ENCODE data around the gene SETD6. TPM values are rescaled to one million over a fixed set of nuclear protein-coding genes. Genes with fewer than 3 reads are reported as not detected.

The SETD6 gene
- total RNA-seq, 4 donors from 2014 or later: 12.9 to 46.0 (median 18.0) TPM

DNA sequence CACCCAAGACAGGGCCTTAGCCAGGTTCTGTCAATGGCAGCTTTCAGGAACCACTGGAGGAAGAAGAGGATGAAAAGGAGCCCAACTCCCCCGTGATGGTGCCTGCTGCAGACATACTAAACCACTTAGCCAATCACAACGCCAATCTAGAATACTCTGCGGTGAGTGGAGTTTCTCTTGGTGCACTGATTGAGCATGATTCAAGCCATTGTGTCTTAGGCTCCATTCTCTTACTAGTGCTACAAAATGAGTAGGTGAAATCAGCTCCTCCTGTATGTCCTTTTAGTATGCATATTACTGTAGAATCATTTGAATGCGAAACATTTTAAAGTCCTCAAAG, 1.4 kb downstream of the SETD6 start:
- no peak for DNase-seq
- H3K36me3 ChIP-seq: peaks cover 15 to 53% (median 35%) of the 10 kb centered on the region in 3 donors
- intact Hi-C loops (cut with DNase I): no loop called here

DNA sequence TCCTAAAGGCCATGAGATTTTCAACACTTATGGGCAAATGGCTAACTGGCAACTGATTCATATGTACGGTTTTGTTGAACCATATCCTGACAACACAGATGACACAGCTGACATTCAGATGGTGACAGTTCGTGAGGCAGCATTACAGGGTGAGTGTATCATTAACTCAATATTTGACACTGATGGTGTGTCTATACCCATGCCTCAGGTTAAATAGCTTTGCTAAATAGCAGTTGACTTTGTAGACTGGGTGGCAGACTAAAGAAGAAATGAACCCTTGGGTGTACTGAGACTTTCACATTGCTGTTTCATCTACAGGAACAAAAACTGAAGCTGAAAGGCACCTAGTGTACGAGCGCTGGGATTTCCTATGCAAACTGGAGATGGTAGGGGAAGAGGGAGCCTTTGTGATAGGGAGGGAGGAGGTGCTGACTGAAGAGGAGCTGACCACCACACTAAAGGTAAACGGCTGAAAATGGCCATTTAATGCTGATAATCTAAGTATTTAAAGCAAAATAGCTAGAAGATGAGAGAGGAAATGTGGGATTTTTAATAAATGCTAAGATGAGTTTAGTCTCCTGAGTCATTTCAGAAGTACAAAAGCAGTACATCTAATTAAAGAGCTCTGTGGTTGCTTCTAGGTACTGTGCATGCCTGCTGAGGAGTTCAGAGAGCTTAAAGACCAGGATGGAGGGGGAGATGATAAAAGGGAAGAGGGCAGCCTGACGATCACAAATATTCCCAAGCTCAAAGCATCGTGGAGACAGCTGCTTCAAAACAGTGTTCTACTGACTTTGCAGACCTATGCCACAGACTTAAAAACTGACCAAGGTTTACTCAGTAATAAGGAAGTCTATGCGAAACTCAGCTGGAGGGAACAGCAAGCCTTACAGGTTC, 3.0 kb downstream of the SETD6 start:
- WGBS, 2 donors: 58 to 73% methylated on average over 8 of the region's 8 CpGs
- no peak for DNase-seq
- peaks cover 9 to 28% (median 14%) of the 10 kb centered on the region in 3 donors for H3K4me1 ChIP-seq
- H3K4me3 ChIP-seq: no peak overlapping the region
- no peak overlapping the region for H3K27ac ChIP-seq
- no peaks in the 10 kb centered on the region for H3K9me3 ChIP-seq
- TF ChIP-seq, protein P1, sequence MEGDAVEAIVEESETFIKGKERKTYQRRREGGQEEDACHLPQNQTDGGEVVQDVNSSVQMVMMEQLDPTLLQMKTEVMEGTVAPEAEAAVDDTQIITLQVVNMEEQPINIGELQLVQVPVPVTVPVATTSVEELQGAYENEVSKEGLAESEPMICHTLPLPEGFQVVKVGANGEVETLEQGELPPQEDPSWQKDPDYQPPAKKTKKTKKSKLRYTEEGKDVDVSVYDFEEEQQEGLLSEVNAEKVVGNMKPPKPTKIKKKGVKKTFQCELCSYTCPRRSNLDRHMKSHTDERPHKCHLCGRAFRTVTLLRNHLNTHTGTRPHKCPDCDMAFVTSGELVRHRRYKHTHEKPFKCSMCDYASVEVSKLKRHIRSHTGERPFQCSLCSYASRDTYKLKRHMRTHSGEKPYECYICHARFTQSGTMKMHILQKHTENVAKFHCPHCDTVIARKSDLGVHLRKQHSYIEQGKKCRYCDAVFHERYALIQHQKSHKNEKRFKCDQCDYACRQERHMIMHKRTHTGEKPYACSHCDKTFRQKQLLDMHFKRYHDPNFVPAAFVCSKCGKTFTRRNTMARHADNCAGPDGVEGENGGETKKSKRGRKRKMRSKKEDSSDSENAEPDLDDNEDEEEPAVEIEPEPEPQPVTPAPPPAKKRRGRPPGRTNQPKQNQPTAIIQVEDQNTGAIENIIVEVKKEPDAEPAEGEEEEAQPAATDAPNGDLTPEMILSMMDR (IDR thresholded peaks at IDR 0.05): no peak
- TF ChIP-seq POLR2A (IDR thresholded peaks at IDR 0.05): no peak
- peaks cover 25 to 69% (median 50%) of the 10 kb centered on the region in 3 donors for H3K36me3 ChIP-seq
- H3K27me3 ChIP-seq: no peaks in the 10 kb centered on the region
- intact Hi-C loops (cut with DNase I): no loop called here

More for the DNA sequence above, 1.4 kb downstream of the SETD6 start:
- no peak for TF ChIP-seq POLR2A (IDR thresholded peaks at IDR 0.05)
- TF ChIP-seq, protein P1 (IDR thresholded peaks at IDR 0.05): no peak
- no peaks in the 10 kb centered on the region for H3K9me3 ChIP-seq
- H3K27ac ChIP-seq: peak overlapping the region in 3 of 4 donors; percentile 17 to 92 (median 91)
- H3K27me3 ChIP-seq: no peaks in the 10 kb centered on the region
- H3K4me1 ChIP-seq: peaks cover 9 to 28% (median 14%) of the 10 kb centered on the region in 3 donors
- H3K4me3 ChIP-seq: peak overlapping the region in 3 of 4 donors; percentile 89 to 93 (median 92)
- 84 to 91% methylated on average over 3 to 4 of the region's 4 CpGs for WGBS, 2 donors

DNA sequence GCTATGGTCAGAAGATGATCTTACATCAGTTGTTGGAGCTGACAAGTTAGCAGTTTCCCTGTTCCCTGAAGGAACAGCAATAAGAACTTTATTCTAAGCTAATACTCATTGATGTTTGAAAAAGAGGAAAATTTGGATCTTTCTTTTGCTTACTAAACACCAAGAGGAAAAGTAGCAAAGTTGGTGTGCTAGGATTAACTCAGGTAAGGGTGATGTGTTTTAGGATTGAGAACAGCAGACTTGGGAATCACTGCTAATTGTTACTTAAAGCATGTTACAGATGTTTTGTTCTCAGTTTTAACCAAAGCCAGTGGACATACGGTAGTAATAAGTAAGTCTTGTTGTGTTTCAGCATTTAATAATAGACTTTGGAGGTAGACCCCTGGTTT, 3.7 kb downstream of the SETD6 start:
- Histone ChIP-seq H3K36me3 (peaks cover 25 to 76% (median 55%) of the 10 kb centered on the region in 3 donors), H3K4me1 (peaks cover 9 to 27% (median 14%) of the 10 kb centered on the region in 3 donors), H3K27ac (no peak overlapping the region), H3K9me3 (no peaks in the 10 kb centered on the region), H3K4me3 (no peak overlapping the region), H3K27me3 (no peaks in the 10 kb centered on the region)
- intact Hi-C loops (cut with DNase I): no loop called here
- 77 to 78% methylated on average over 1 of the region's 1 CpG for whole genome bisulfite sequencing, 2 donors
- TF ChIP-seq POLR2A (IDR thresholded peaks at IDR 0.05): no peak
- TF ChIP-seq, protein P1 (IDR thresholded peaks at IDR 0.05): no peak
- DNase-seq: no peak

DNA sequence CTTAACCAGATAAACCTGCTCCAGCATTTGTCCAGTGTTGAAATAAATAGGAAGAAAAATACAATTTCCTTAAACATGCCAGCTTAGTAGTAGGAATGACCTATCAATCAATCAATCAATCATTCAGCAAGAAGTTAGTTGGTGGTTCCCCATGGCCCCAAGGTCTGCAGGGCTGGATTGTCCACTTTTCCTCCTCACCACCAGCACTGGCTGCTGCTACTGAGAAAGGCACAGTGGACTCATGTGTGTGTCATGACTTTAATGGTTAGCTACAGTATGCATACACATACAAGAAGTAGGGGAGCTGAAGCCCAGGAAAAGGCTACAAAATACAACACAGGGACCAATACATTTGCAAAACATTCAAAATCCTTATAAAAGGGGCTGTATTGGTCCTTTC, 4.4 kb downstream of the SETD6 start:
- TF ChIP-seq POLR2A (IDR thresholded peaks at IDR 0.05): no peak
- TF ChIP-seq, protein P1 (IDR thresholded peaks at IDR 0.05): no peak
- Histone ChIP-seq H3K4me3 (no peak overlapping the region), H3K27me3 (no peaks in the 10 kb centered on the region), H3K27ac (no peak overlapping the region), H3K36me3 (peaks cover 25 to 83% (median 61%) of the 10 kb centered on the region in 3 donors), H3K9me3 (no peaks in the 10 kb centered on the region), H3K4me1 (peaks cover 9 to 20% (median 10%) of the 10 kb centered on the region in 3 donors)
- DNase-seq: no peak
- intact Hi-C loops (cut with DNase I): no loop called here

DNA sequence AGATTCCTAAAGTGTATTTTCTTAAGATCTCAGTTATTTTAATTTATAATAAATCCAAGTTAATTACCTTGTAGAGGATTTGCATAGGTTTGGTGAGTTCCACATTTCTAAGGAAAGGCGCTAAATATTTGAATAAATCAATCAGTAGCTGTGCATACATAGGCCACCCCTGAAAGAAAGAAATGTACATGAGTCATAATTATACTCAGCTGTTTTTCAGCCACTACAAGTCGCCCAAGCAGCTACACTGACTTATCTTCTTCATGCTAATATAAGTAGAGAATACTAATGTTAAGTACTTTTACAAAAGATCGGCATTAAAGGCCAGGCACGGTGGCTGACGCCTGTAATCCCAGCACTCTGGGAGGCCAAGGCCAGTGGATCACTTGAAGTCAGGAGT, 14.9 kb downstream of the SETD6 start:
- no peaks in the 10 kb centered on the region for H3K9me3 ChIP-seq
- peaks cover 37 to 100% (median 77%) of the 10 kb centered on the region in 3 donors for H3K36me3 ChIP-seq
- 79 to 89% methylated on average over 5 of the region's 5 CpGs for WGBS, 2 donors
- DNase-seq: no peak
- no peak for TF ChIP-seq POLR2A (IDR thresholded peaks at IDR 0.05)
- TF ChIP-seq, protein P1 (IDR thresholded peaks at IDR 0.05): no peak
- H3K4me1 ChIP-seq: no peaks in the 10 kb centered on the region
- no peaks in the 10 kb centered on the region for H3K27me3 ChIP-seq
- no peak overlapping the region for H3K4me3 ChIP-seq
- no peak overlapping the region for H3K27ac ChIP-seq
- intact Hi-C loops (cut with DNase I): no loop called here

Measured in esophagus squamous epithelium (tissue), 5 donors.